Type B pancreatic cell (in vitro differentiated cells): Measurements from ENCODE around the gene TCP11L2. TPM values are rescaled to one million over a fixed set of nuclear protein-coding genes. Genes with fewer than 3 reads are reported as not detected.

Experiments used
- DNase-seq: peaks from one replicate; pipeline ENCODE4 v3.0.0; 2021; ENCODE audit warnings: mixed read lengths; ENCODE audit not compliant: unreplicated experiment; ENCODE audit errors: extremely low spot score
- H3K27ac Mint-ChIP-seq: 2 replicates; pipeline ENCODE4 v1.8.0; 2021; ENCODE audit warnings: mild to moderate bottlenecking, mixed read lengths
- H3K27me3 Mint-ChIP-seq: 2 replicates; pipeline ENCODE4 v1.8.0; 2021; ENCODE audit warnings: mixed read lengths
- H3K36me3 Mint-ChIP-seq: 2 replicates; pipeline ENCODE4 v1.8.0; 2021; ENCODE audit warnings: mixed read lengths
- H3K4me1 Mint-ChIP-seq: one replicate; pipeline ENCODE4 v1.8.0; 2021; ENCODE audit warnings: mixed read lengths; ENCODE audit not compliant: unreplicated experiment
- H3K4me3 Mint-ChIP-seq: 2 replicates; pipeline ENCODE4 v1.8.0; 2021; ENCODE audit warnings: mild to moderate bottlenecking, mixed read lengths
- H3K9me3 Mint-ChIP-seq: 2 replicates; pipeline ENCODE4 v1.8.0; 2021; ENCODE audit warnings: mixed read lengths
- CTCF ChIP-seq: fragments of 200-600 bp; sonication (generic); conservative IDR thresholded peaks from 2 replicates; pipeline ENCODE4 v1.5.0; 2021; ENCODE audit warnings: antibody characterized with exemption, mild to moderate bottlenecking
- total RNA-seq: library from RNA; stranded (reverse); gene quantifications from 2 replicates; pipeline ENCODE4 v1.2.1, GENCODE V29; 2021; ENCODE audit warnings: low replicate concordance

TCP11L2 gene
- total RNA-seq, 1 donor from 2014 or later, result 21.8 TPM

GRCh38 chr12:106307181-106307580, 4.6 kb downstream of the TCP11L2 start:
- H3K27ac Mint-ChIP-seq, result no peak overlapping the region
- H3K4me1 Mint-ChIP-seq, result peaks cover 26% of the 10 kb centered on the region
- no peak for TF ChIP-seq CTCF
- no peak for DNase-seq
- H3K27me3 Mint-ChIP-seq, result no peaks in the 10 kb centered on the region
- peaks cover 3% of the 10 kb centered on the region for H3K36me3 Mint-ChIP-seq
- no peak overlapping the region for H3K4me3 Mint-ChIP-seq
- no peaks in the 10 kb centered on the region for H3K9me3 Mint-ChIP-seq

DNA sequence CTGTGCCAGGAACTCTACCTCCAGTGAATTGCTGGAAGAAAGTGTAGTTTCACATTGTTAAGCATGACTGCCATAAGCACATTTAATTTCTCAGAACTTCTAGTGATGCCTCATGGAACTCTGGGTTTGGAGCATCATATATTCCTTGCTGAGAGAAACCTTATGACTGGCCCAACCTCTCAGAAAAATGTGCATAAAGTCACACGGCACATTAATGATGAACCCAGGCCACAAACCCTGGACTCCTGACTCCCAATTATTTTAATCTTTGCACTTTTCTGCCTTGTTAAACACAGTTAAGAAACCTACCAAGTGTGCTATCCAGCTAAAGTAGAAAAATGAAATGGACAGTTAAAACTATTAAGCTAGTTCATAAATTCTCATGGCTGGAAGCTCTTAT, 5.6 kb downstream of the TCP11L2 start:
- H3K27me3 Mint-ChIP-seq, result no peaks in the 10 kb centered on the region
- no peaks in the 10 kb centered on the region for H3K9me3 Mint-ChIP-seq
- TF ChIP-seq CTCF, result no peak
- no peak overlapping the region for H3K4me3 Mint-ChIP-seq
- H3K4me1 Mint-ChIP-seq, result peaks cover 26% of the 10 kb centered on the region
- DNase-seq, result no peak
- no peak overlapping the region for H3K27ac Mint-ChIP-seq
- H3K36me3 Mint-ChIP-seq, result peaks cover 3% of the 10 kb centered on the region

DNA sequence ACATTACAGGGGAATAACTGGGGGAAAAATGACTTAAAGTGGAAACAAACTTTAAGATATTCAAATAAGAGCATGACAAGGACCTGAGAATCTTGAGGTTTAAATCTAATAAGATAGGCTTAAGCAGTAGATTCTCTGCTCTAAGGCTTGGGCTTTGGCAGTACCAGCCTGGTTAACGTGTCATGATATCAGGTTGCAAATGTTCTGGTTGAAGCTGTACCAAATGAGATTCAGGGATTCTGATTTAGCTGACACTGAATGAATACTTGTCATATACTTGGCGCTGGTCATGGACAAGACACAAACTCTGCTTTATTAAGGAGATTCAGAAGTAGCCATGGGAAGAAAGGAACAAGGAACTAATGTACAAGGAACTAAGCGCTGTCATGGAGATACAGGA, 6.1 kb downstream of the TCP11L2 start:
- Mint-ChIP-seq H3K27ac (no peak overlapping the region), H3K27me3 (no peaks in the 10 kb centered on the region), H3K4me3 (no peak overlapping the region), H3K4me1 (peaks cover 26% of the 10 kb centered on the region), H3K9me3 (no peaks in the 10 kb centered on the region), H3K36me3 (peaks cover 3% of the 10 kb centered on the region)
- no peak for DNase-seq
- no peak for TF ChIP-seq CTCF

GRCh38 chr12:106309671-106310505, 7.4 kb downstream of the TCP11L2 start:
- Mint-ChIP-seq H3K27me3 (no peaks in the 10 kb centered on the region), H3K9me3 (no peaks in the 10 kb centered on the region), H3K4me3 (no peak overlapping the region), H3K4me1 (peaks cover 18% of the 10 kb centered on the region), H3K36me3 (peaks cover 3% of the 10 kb centered on the region), H3K27ac (no peak overlapping the region)
- DNase-seq, result no peak
- TF ChIP-seq CTCF, result no peak

- peaks cover 9% of the 10 kb centered on the region for H3K36me3 Mint-ChIP-seq
- H3K4me3 Mint-ChIP-seq, result no peak overlapping the region
- H3K4me1 Mint-ChIP-seq, result peaks cover 18% of the 10 kb centered on the region
- TF ChIP-seq CTCF, result no peak
- H3K27ac Mint-ChIP-seq, result no peak overlapping the region
- H3K9me3 Mint-ChIP-seq, result no peaks in the 10 kb centered on the region
- no peaks in the 10 kb centered on the region for H3K27me3 Mint-ChIP-seq
- no peak for DNase-seq
These were observed 8.2 kb downstream of the TCP11L2 start for GRCh38 chr12:106310687-106311086.
